Measurements from ENCODE around the gene ATP11A.

Gene ATP11A

GRCh38 chr13:112744168-112745021 is 54.6 kb downstream of the ATP11A start:
- peak; percentile 18 for DNase-seq

GRCh38 chr13:112746044-112746443 is 56.2 kb downstream of the ATP11A start:
- no peak for DNase-seq

GRCh38 chr13:112747256-112747655 is 57.4 kb downstream of the ATP11A start:
- no peak for DNase-seq

GRCh38 chr13:112748947-112749735 is 59.3 kb downstream of the ATP11A start:
- no peak for DNase-seq

GRCh38 chr13:112750570-112750969 is 60.7 kb downstream of the ATP11A start:
- DNase-seq: no peak

- no peak for DNase-seq
Measured at GRCh38 chr13:112751617-112752016, 61.8 kb downstream of the ATP11A start.

- DNase-seq: no peak
Measured at GRCh38 chr13:112752211-112752610, 62.4 kb downstream of the ATP11A start.

- peak; percentile 10 for DNase-seq
Measured at GRCh38 chr13:112752711-112753541, 63.1 kb downstream of the ATP11A start.

GRCh38 chr13:112753833-112754232 is 64.0 kb downstream of the ATP11A start:
- DNase-seq: no peak

- no peak for DNase-seq
Measured at GRCh38 chr13:112754281-112755025, 64.6 kb downstream of the ATP11A start.

- no peak for DNase-seq
Measured at GRCh38 chr13:112755331-112755730, 65.5 kb downstream of the ATP11A start.

- DNase-seq: no peak
Measured at GRCh38 chr13:112756081-112756480, 66.2 kb downstream of the ATP11A start.

- no peak for DNase-seq
Measured at GRCh38 chr13:112756511-112756966, 66.7 kb downstream of the ATP11A start.

GRCh38 chr13:112756967-112757758 is 67.3 kb downstream of the ATP11A start:
- no peak for DNase-seq

- DNase-seq: no peak
Measured at GRCh38 chr13:112757759-112758086, 67.9 kb downstream of the ATP11A start.

- no peak for DNase-seq
Measured at GRCh38 chr13:112759053-112759452, 69.2 kb downstream of the ATP11A start.

- DNase-seq: no peak
Measured at GRCh38 chr13:112759827-112760226, 70.0 kb downstream of the ATP11A start.

- peak; percentile 16 for DNase-seq
Measured at GRCh38 chr13:112760435-112760834, 70.6 kb downstream of the ATP11A start.

GRCh38 chr13:112760931-112761330 is 71.1 kb downstream of the ATP11A start:
- no peak for DNase-seq

GRCh38 chr13:112761701-112762689 is 72.2 kb downstream of the ATP11A start:
- DNase-seq: peak; percentile 67

All from fibroblast of skin of abdomen (primary cell).